Choroid plexus epithelial cell (primary cell): ENCODE data around the gene PTPN23.

Source experiments
- DNase-seq: peaks from one replicate; pipeline ENCODE4 v3.0.0-alpha.2; 2010; ENCODE audit warnings: low read depth
- H3K4me3 ChIP-seq: 2 replicates; pipeline ENCODE4 v1.5.1; 2011; ENCODE audit warnings: low read depth, mild to moderate bottlenecking, control low read depth, low read length, moderate library complexity
- CTCF ChIP-seq: conservative IDR thresholded peaks from 2 replicates; pipeline ENCODE4 v1.5.1; 2011; ENCODE audit warnings: low read depth, mild to moderate bottlenecking, control low read depth, inconsistent platforms, low read length, moderate library complexity

Gene PTPN23

GRCh38 chr3:47384425-47384824, 3.6 kb downstream of the PTPN23 start:
- no peak for DNase-seq
- TF ChIP-seq CTCF: no peak
- H3K4me3 ChIP-seq: no peak overlapping the region

DNA sequence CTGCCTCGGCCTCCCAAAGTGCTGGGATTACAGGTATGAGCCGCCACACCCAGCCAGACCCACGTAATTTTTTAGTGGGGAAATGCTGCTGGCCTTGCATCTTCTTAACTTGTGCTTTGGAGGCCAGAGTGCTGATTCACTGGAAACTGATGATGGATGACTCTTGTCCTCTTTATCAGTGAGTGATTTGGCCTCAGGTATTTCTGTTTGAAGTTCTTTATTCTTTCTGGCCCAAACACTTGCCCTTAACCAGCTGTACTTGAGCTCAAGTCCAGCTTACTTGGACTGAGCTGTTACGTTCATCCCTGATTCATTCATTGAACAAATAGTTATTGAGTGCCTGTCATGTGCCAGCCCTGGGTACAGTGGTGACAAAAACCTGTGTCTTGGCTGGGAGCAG, 4.2 kb downstream of the PTPN23 start:
- H3K4me3 ChIP-seq: no peak overlapping the region
- no peak for TF ChIP-seq CTCF
- no peak for DNase-seq

- DNase-seq: peak; percentile 63
- no peak overlapping the region for H3K4me3 ChIP-seq
- TF ChIP-seq CTCF: no peak
Observed at GRCh38 chr3:47385796-47386195, 5.0 kb downstream of the PTPN23 start.

GRCh38 chr3:47392933-47393332, 12.1 kb downstream of the PTPN23 start:
- no peak for TF ChIP-seq CTCF
- DNase-seq: no peak
- H3K4me3 ChIP-seq: no peak overlapping the region

GRCh38 chr3:47394140-47394870, 13.5 kb downstream of the PTPN23 start:
- DNase-seq: peak; percentile 73

GRCh38 chr3:47394881-47395280, 14.1 kb downstream of the PTPN23 start:
- no peak for DNase-seq
- no peak for TF ChIP-seq CTCF
- no peak overlapping the region for H3K4me3 ChIP-seq

More at GRCh38 chr3:47394140-47394870, 13.5 kb downstream of the PTPN23 start:
- peak; percentile 25 for TF ChIP-seq CTCF
- H3K4me3 ChIP-seq: no peak overlapping the region

GRCh38 chr3:47398228-47398627, 17.4 kb downstream of the PTPN23 start:
- no peak for TF ChIP-seq CTCF
- DNase-seq: no peak
- no peak overlapping the region for H3K4me3 ChIP-seq
